H1 (cell line): ENCODE measurements around the gene PSD2. TPM values are rescaled to one million over a fixed set of nuclear protein-coding genes. Genes with fewer than 3 reads are reported as not detected.

Source experiments
- CTCF ChIA-PET: fragments of 300-600 bp; sonication (Branson Sonifier 250); formaldehyde crosslinking; loops from one replicate; lab custom pipeline; 2021; ENCODE audit not compliant: partially characterized antibody; lab: Charles Lee
- POLR2A ChIA-PET: fragments of 300-600 bp; sonication (Branson Sonifier 250); formaldehyde crosslinking; loops from one replicate; lab custom pipeline; 2021; ENCODE audit warnings: inconsistent platforms; ENCODE audit not compliant: partially characterized antibody; lab: Charles Lee
- DNase-seq, 2 experiments: peaks; one replicate each; pipeline versions ENCODE4 v3.0.0 to v3.0.0-alpha.2; 2010 to 2022; ENCODE audit warnings: low spot score in 2 of 2, low read depth in 1 of 2, mixed read lengths in 1 of 2
- FAIRE-seq: peaks from 2 replicates; lab custom pipeline; 2011; peaks lifted over from hg19 to GRCh38; lab: Jason Lieb, UNC
- H2AFZ ChIP-seq: 2 replicates; pipeline ENCODE4 v1.8.1; 2012; ENCODE audit warnings: low read length, inconsistent platforms
- H2AK5ac ChIP-seq: 2 replicates; pipeline ENCODE4 v1.6.1; 2013; ENCODE audit warnings: low read depth, low read length
- H2BK120ac ChIP-seq: replicated peaks from 2 replicates; pipeline ENCODE3; 2013; ENCODE audit warnings: low read depth, low read length, inconsistent platforms
- H2BK12ac ChIP-seq: 2 replicates; pipeline ENCODE4 v1.6.1; 2013; ENCODE audit warnings: low read depth, low read length
- H2BK15ac ChIP-seq: 2 replicates; pipeline ENCODE4 v1.6.1; 2013; ENCODE audit warnings: low read length
- H2BK20ac ChIP-seq: 2 replicates; pipeline ENCODE4 v1.6.1; 2013; ENCODE audit warnings: low read length
- H2BK5ac ChIP-seq: 2 replicates; pipeline ENCODE4 v1.6.1; 2013; ENCODE audit warnings: low read depth, low read length
- H3K14ac ChIP-seq: 2 replicates; pipeline ENCODE4 v1.6.1; 2013; ENCODE audit warnings: inconsistent platforms; ENCODE audit not compliant: insufficient read length
- H3K18ac ChIP-seq: 2 replicates; pipeline ENCODE4 v1.6.1; 2013; ENCODE audit warnings: low read length; ENCODE audit errors: extremely low read depth
- H3K23ac ChIP-seq: 2 replicates; pipeline ENCODE4 v1.6.1; 2013; ENCODE audit warnings: inconsistent platforms; ENCODE audit not compliant: insufficient read length
- H3K23me2 ChIP-seq: 2 replicates; pipeline ENCODE4 v1.6.1; 2013; ENCODE audit warnings: low read depth, low read length
- H3K27ac ChIP-seq: 2 replicates; pipeline ENCODE4 v1.6.1; 2011; ENCODE audit warnings: low read depth, low read length, inconsistent platforms
- H3K27me3 ChIP-seq, 4 experiments: replicated peaks in 1 of 4; 1 replicate in 1 of 4; 2 replicates in 3 of 4; pipeline versions ENCODE4 v1.6.1 to v1.8.1; 2011 to 2013; ENCODE audit warnings: low read length in 3 of 4, mild to moderate bottlenecking in 3 of 4, inconsistent platforms in 2 of 4, mixed read lengths in 2 of 4, moderate library complexity in 1 of 4; ENCODE audit not compliant: control insufficient read depth in 3 of 4, insufficient read depth in 3 of 4; ENCODE audit errors: extremely low read depth in 1 of 4
- H3K36me3 ChIP-seq, 4 experiments: 2 replicates each; pipeline versions ENCODE4 v1.6.1 to v1.8.1; 2011 to 2013; ENCODE audit warnings: mild to moderate bottlenecking in 4 of 4, low read length in 3 of 4, moderate library complexity in 2 of 4, control low read depth in 1 of 4, inconsistent platforms in 1 of 4; ENCODE audit not compliant: insufficient read depth in 4 of 4, control insufficient read depth in 2 of 4
- H3K4ac ChIP-seq: replicated peaks from 2 replicates; pipeline ENCODE3; 2013; ENCODE audit warnings: low read length, low read depth, mixed read lengths, inconsistent platforms; ENCODE audit not compliant: insufficient read length
- H3K4me1 ChIP-seq, 4 experiments: replicated peaks in 1 of 4; 1 replicate in 1 of 4; 2 replicates in 3 of 4; pipeline versions ENCODE4 v1.6.1 to v1.8.1; 2011 to 2013; ENCODE audit warnings: low read length in 3 of 4, inconsistent platforms in 2 of 4, mixed read lengths in 1 of 4; ENCODE audit not compliant: insufficient read depth in 4 of 4, control insufficient read depth in 3 of 4
- H3K4me2 ChIP-seq, 2 experiments: 2 replicates each; pipeline versions ENCODE4 v1.6.1 to v1.8.1; 2011 to 2013; ENCODE audit warnings: low read depth in 2 of 2, low read length in 2 of 2, control low read depth in 1 of 2, inconsistent platforms in 1 of 2, mild to moderate bottlenecking in 1 of 2; ENCODE audit not compliant: insufficient read depth in 1 of 2
- H3K4me3 ChIP-seq, 4 experiments: fragments of 200-600, 300-600 bp in 1 of 4; sonication (generic), shearing (Covaris generic), sonication (Bioruptor Twin) in 1 of 4; 2 replicates each; pipeline versions ENCODE4 v1.5.1 to v1.8.1; 2011 to 2016; ENCODE audit warnings: low read length in 4 of 4, low read depth in 3 of 4, control low read depth in 2 of 4, inconsistent platforms in 2 of 4, mild to moderate bottlenecking in 2 of 4, mixed read lengths in 1 of 4, moderate library complexity in 1 of 4; ENCODE audit not compliant: insufficient read depth in 2 of 4; ENCODE audit errors: extremely low read depth in 1 of 4
- H3K56ac ChIP-seq: replicated peaks from 2 replicates; pipeline ENCODE3; 2013; ENCODE audit warnings: low read depth, mild to moderate bottlenecking, mixed read lengths, low read length, inconsistent platforms; ENCODE audit not compliant: insufficient read length
- H3K79me1 ChIP-seq: 2 replicates; pipeline ENCODE4 v1.6.1; 2013; ENCODE audit warnings: low read depth, low read length, control low read depth
- H3K79me2 ChIP-seq, 2 experiments: 2 replicates each; pipeline versions ENCODE4 v1.6.1 to v1.8.1; 2012 to 2013; ENCODE audit warnings: low read length in 2 of 2, mild to moderate bottlenecking in 2 of 2, inconsistent platforms in 1 of 2; ENCODE audit not compliant: insufficient read depth in 2 of 2, control insufficient read depth in 1 of 2
- H3K9ac ChIP-seq, 4 experiments: replicated peaks in 1 of 4; 1 replicate in 1 of 4; 2 replicates in 3 of 4; pipeline versions ENCODE4 v1.6.1 to v1.8.1; 2011 to 2013; ENCODE audit warnings: low read depth in 3 of 4, low read length in 3 of 4, control low read depth in 2 of 4, mild to moderate bottlenecking in 2 of 4, moderate library complexity in 2 of 4, inconsistent platforms in 1 of 4; ENCODE audit errors: extremely low read depth in 1 of 4
- H3K9me3 ChIP-seq, 2 experiments: 2 replicates each; pipeline versions ENCODE4 v1.6.1 to v1.8.1; 2012 to 2013; ENCODE audit warnings: mild to moderate bottlenecking in 2 of 2, moderate library complexity in 2 of 2, control low read depth in 1 of 2, inconsistent platforms in 1 of 2, low read depth in 1 of 2, low read length in 1 of 2, mixed read lengths in 1 of 2; ENCODE audit not compliant: insufficient read depth in 2 of 2
- H4K20me1 ChIP-seq, 2 experiments: replicated peaks in 1 of 2; 2 replicates each; pipeline versions ENCODE3 to v1.8.1; 2011 to 2013; ENCODE audit warnings: inconsistent platforms in 2 of 2, low read length in 2 of 2, mild to moderate bottlenecking in 1 of 2; ENCODE audit not compliant: insufficient read depth in 2 of 2, control insufficient read depth in 1 of 2
- H4K5ac ChIP-seq: 2 replicates; pipeline ENCODE4 v1.6.1; 2013; ENCODE audit warnings: low read length, low read depth, mixed read lengths, inconsistent platforms; ENCODE audit not compliant: insufficient read length
- H4K8ac ChIP-seq: 2 replicates; pipeline ENCODE4 v1.8.0; 2013; ENCODE audit warnings: mild to moderate bottlenecking, moderate library complexity, low read length, inconsistent platforms; ENCODE audit not compliant: insufficient read depth; ENCODE audit errors: extremely low read depth
- H4K91ac ChIP-seq: replicated peaks from 2 replicates; pipeline ENCODE3; 2013; ENCODE audit warnings: low read length, mixed read lengths, inconsistent platforms; ENCODE audit not compliant: insufficient read length
- ATF3 ChIP-seq: IDR thresholded peaks from 2 replicates; pipeline ENCODE4 v1.6.1; 2011; ENCODE audit warnings: low read depth, mild to moderate bottlenecking, low read length; ENCODE audit not compliant: insufficient read depth
- BACH1 ChIP-seq: IDR thresholded peaks from 2 replicates; pipeline ENCODE4 v1.6.1; 2012; ENCODE audit warnings: low read length, improper control_type of control experiment
- CBX8 ChIP-seq: fragments of 300-800, 300-1000 bp; sonication (generic); IDR thresholded peaks from 2 replicates; pipeline ENCODE4 v1.7.1; 2016; ENCODE audit warnings: low read depth, low read length, borderline replicate concordance
- FOSL1 ChIP-seq: IDR thresholded peaks from 2 replicates; pipeline ENCODE4 v1.6.1; 2011; ENCODE audit warnings: mild to moderate bottlenecking, low read depth, low read length, moderate library complexity; ENCODE audit not compliant: insufficient read depth
- GABPA ChIP-seq: IDR thresholded peaks from 2 replicates; pipeline ENCODE4 v1.6.1; 2011; ENCODE audit warnings: mild to moderate bottlenecking, low read length, moderate library complexity, borderline replicate concordance; ENCODE audit not compliant: insufficient read depth
- PHF8 ChIP-seq: fragments of 200-600 bp; sonication (generic); conservative IDR thresholded peaks from 2 replicates; pipeline ENCODE4 v1.7.1; 2012; ENCODE audit warnings: low read depth, mild to moderate bottlenecking, inconsistent platforms, low read length, moderate library complexity
- POU5F1 ChIP-seq: IDR thresholded peaks from 2 replicates; pipeline ENCODE4 v1.6.1; 2011; ENCODE audit warnings: low read depth, mild to moderate bottlenecking, low read length, moderate library complexity
- RBBP5 ChIP-seq: IDR thresholded peaks from 2 replicates; pipeline ENCODE4 v1.7.1; 2012; ENCODE audit warnings: low read depth, mild to moderate bottlenecking, inconsistent platforms, low read length, moderate library complexity, borderline replicate concordance
- SAP30 ChIP-seq: fragments of 300-600 bp; sonication (generic); IDR thresholded peaks from 2 replicates; pipeline ENCODE4 v1.7.1; 2012; ENCODE audit warnings: low read length, moderate library complexity, mild to moderate bottlenecking, inconsistent platforms; ENCODE audit not compliant: insufficient read depth, insufficient replicate concordance
- WGBS, 2 experiments: shearing (Covaris generic) in 1 of 2; methylation state at CpG; one replicate each; pipeline versions ENCODE4 v1.1.6 to v1.1.7; 2013 to 2015; ENCODE audit warnings: low lambda C conversion rate in 2 of 2, mixed read lengths in 2 of 2, inconsistent platforms in 1 of 2, low coverage in 1 of 2, missing lambda C conversion rate in 1 of 2; ENCODE audit not compliant: insufficient replicate concordance in 2 of 2, insufficient coverage in 1 of 2, insufficient read length in 1 of 2; ENCODE audit errors: extremely low coverage in 1 of 2, missing lambda C conversion rate in 1 of 2; 5-methylcytosine and 5-hydroxymethylcytosine counted together
- polyA plus RNA-seq, 7 experiments: library from polyadenylated mRNA; depleted of rRNA in 3 of 7; stranded (reverse) in 5 of 7; unstranded in 2 of 7; fragments of >200 nt in 5 of 7; fragments of 200-250 nt in 2 of 7; gene quantifications; 1 replicate in 5 of 7; 2 replicates in 1 of 7; 4 replicates in 1 of 7; pipeline versions ENCODE4 v1.2.1 to v1.2.3, GENCODE V29; 2011 to 2013; ENCODE audit warnings: missing spikeins in 2 of 7, mixed read lengths in 2 of 7
- total RNA-seq: library from RNA; stranded (reverse); fragmentation: NEBNext Ultra II Directional; extraction: Animal tissue kit (Norgen Biotek cat#: 25700); gene quantifications from 2 replicates; pipeline ENCODE4 v1.2.1, GENCODE V29; 2021

PSD2 gene
- total and polyA plus RNA-seq, 2 of the 8 experiments (the other 6 are each of a cell fraction or from before 2014, with no cell fraction given): 0.06 to 0.14 TPM

GRCh38 chr5:139764886-139765408, 30.7 kb upstream of the PSD2 start:
- H3K4ac ChIP-seq: no peak overlapping the region
- H2BK12ac ChIP-seq: no peak overlapping the region; the same call in 1 of the 2 replicates
- H3K4me1 ChIP-seq: peaks cover 9 to 32% (median 15%) of the 10 kb centered on the region in 4 experiments
- ChIA-PET CTCF (interaction anchor here (0.6 to 15.7 kb wide), 56 partner anchors 8 to 414 kb away, joined by 3 to 385 read pairs (median 7); partner anchors contain the start of genes CXXC5 and DNAJC18), POLR2A (interaction anchor here (0.6 to 3.1 kb wide), 8 partner anchors 19 to 131 kb away, joined by 3 to 14 read pairs (median 4); no protein-coding TSS in a partner anchor)
- no peak overlapping the region for H2BK20ac ChIP-seq
- H4K20me1 ChIP-seq: peaks cover 0 to 7% of the 10 kb centered on the region in 2 experiments
- no peak overlapping the region for H4K5ac ChIP-seq
- FAIRE-seq (no peak), DNase-seq (no peak)
- no peaks in the 10 kb centered on the region for H3K36me3 ChIP-seq
- H2AFZ ChIP-seq: no peak overlapping the region
- no peak overlapping the region for H2BK5ac ChIP-seq
- H3K4me2 ChIP-seq: peak overlapping the region; percentile 36 to 80; a peak in 3 of 4 replicates
- H2BK120ac ChIP-seq: no peak overlapping the region
- H3K14ac ChIP-seq: no peak overlapping the region
- no peaks in the 10 kb centered on the region; the same call in 1 of the 2 replicates for H3K23me2 ChIP-seq
- no peak overlapping the region for H2AK5ac ChIP-seq
- peak overlapping the region; percentile 71; the same call in 1 of the 2 replicates for H4K8ac ChIP-seq
- 62% methylated on average over 10 of the region's 11 CpGs; no CpG with 5 or more reads in 1 of the 2 experiments for WGBS, 2 experiments
- no peak overlapping the region for H3K56ac ChIP-seq
- no peak overlapping the region for H3K27ac ChIP-seq
- H4K91ac ChIP-seq: peak overlapping the region; percentile 32
- H3K79me2 ChIP-seq: no peaks in the 10 kb centered on the region
- H3K4me3 ChIP-seq: peak overlapping the region in 1 of 4 experiments; percentile 69; a peak in 2 of 8 replicates
- no peaks in the 10 kb centered on the region for H3K9me3 ChIP-seq
- peak overlapping the region; percentile 82 for H2BK15ac ChIP-seq
- H3K18ac ChIP-seq: peak overlapping the region; percentile 62
- H3K23ac ChIP-seq: no peak overlapping the region
- H3K9ac ChIP-seq: no peak overlapping the region
- peaks cover 8 to 36% (median 26%) of the 10 kb centered on the region in 4 experiments for H3K27me3 ChIP-seq
- H3K79me1 ChIP-seq: no peaks in the 10 kb centered on the region
- TF ChIP-seq ATF3 (no peak), POU5F1 (no peak), SAP30 (no peak), BACH1 (no peak), GABPA (no peak), FOSL1 (no peak), RBBP5 (no peak), CBX8 (no peak), PHF8 (no peak)
